ENCODE measurements around the gene SHCBP1.

The SHCBP1 gene

DNA sequence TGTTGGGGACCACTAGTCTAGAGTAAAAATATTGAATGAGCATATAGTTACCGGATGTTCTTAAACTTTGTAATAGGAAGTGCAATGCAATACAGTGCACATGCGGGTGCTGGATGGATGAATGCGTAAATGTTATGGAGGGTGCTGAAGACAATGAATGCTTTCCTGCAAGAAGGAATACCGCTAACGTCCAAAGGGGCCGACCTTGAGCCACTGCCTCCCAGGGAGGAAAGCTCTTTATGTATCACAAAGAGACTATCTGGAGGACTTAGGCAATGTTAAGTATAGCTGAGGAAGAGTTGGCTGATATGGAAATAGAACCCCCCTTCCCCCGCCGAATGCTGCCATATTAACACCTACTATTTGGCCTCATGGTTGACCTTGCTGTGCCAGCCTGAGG lies 27.5 kb upstream of the SHCBP1 start:
- TF ChIP-seq, protein P1, sequence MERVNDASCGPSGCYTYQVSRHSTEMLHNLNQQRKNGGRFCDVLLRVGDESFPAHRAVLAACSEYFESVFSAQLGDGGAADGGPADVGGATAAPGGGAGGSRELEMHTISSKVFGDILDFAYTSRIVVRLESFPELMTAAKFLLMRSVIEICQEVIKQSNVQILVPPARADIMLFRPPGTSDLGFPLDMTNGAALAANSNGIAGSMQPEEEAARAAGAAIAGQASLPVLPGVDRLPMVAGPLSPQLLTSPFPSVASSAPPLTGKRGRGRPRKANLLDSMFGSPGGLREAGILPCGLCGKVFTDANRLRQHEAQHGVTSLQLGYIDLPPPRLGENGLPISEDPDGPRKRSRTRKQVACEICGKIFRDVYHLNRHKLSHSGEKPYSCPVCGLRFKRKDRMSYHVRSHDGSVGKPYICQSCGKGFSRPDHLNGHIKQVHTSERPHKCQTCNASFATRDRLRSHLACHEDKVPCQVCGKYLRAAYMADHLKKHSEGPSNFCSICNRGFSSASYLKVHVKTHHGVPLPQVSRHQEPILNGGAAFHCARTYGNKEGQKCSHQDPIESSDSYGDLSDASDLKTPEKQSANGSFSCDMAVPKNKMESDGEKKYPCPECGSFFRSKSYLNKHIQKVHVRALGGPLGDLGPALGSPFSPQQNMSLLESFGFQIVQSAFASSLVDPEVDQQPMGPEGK (CRISPR knock-in tag; IDR thresholded peaks at IDR 0.05; ENCODE audit: borderline replicate concordance), result no peak
- no peak for TF ChIP-seq ZNF8 (CRISPR knock-in tag; IDR thresholded peaks at IDR 0.05)
- peak; percentile 45; the same call in 2 of the 3 replicates for ATAC-seq

DNA sequence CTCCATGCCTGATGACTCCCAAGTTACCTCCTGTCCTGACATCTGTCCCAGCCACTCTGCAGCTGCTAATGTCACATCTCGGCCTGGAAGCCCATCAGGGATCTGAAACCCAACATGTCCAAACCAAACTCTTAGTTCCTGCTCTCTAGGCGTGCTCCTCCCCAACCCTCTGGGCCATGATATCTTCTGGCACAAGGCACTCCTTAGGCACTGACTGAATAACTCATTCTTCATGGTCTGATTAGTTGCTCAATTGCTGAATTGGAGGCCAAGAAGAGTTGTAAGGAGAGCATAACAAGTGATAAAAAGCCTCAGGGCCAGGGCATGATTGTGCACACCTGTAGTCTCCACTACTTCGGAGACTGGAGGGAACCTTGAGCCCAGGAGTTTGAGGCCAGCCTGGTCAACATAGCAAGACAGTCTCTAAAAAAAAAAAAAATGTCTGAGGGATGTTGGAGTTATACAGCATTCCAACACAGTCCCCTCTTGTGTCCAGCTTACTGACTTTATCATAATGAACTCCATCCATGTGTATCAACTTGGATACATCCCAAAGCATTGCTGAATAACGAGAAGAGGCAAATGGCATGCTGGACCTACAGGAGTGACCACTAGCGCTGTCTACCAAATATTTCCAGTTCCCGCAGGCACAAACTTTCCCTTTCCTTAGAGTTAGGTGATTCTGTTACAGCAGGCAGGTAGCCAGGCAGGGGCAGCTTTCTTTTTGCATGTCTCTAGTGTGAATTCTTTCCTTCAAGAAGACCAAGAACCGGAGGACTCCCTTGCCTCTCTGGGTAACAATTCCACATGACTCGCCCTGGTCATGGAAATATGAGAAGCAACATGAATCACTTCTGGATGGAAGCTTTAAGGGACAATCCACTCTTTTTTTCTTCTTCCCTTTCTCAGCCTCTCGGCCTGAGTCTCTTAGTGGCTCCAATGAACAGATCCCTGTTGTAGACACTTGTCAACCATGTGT lies 18.1 kb upstream of the SHCBP1 start:
- peak; percentile 65 for ATAC-seq
- no peak for TF ChIP-seq SNAI2 (CRISPR knock-in tag; IDR thresholded peaks at IDR 0.05)
- TF ChIP-seq, protein P2, sequence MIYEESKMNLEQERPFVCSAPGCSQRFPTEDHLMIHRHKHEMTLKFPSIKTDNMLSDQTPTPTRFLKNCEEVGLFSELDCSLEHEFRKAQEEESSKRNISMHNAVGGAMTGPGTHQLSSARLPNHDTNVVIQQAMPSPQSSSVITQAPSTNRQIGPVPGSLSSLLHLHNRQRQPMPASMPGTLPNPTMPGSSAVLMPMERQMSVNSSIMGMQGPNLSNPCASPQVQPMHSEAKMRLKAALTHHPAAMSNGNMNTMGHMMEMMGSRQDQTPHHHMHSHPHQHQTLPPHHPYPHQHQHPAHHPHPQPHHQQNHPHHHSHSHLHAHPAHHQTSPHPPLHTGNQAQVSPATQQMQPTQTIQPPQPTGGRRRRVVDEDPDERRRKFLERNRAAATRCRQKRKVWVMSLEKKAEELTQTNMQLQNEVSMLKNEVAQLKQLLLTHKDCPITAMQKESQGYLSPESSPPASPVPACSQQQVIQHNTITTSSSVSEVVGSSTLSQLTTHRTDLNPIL (CRISPR knock-in tag; IDR thresholded peaks at IDR 0.05; ENCODE audit: low read depth), result no peak
- TF ChIP-seq ZNF565 (CRISPR knock-in tag; conservative IDR thresholded peaks at IDR 0.05; ENCODE audit: low read depth), result no peak
- TF ChIP-seq, protein P3, sequence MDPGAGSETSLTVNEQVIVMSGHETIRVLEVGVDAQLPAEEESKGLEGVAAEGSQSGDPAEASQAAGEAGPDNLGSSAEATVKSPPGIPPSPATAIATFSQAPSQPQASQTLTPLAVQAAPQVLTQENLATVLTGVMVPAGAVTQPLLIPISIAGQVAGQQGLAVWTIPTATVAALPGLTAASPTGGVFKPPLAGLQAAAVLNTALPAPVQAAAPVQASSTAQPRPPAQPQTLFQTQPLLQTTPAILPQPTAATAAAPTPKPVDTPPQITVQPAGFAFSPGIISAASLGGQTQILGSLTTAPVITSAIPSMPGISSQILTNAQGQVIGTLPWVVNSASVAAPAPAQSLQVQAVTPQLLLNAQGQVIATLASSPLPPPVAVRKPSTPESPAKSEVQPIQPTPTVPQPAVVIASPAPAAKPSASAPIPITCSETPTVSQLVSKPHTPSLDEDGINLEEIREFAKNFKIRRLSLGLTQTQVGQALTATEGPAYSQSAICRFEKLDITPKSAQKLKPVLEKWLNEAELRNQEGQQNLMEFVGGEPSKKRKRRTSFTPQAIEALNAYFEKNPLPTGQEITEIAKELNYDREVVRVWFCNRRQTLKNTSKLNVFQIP (CRISPR knock-in tag; IDR thresholded peaks at IDR 0.05; ENCODE audit: borderline replicate concordance, low read depth), result no peak
- no peak for TF ChIP-seq ZNF8 (CRISPR knock-in tag; IDR thresholded peaks at IDR 0.05)
- TF ChIP-seq, protein P4, sequence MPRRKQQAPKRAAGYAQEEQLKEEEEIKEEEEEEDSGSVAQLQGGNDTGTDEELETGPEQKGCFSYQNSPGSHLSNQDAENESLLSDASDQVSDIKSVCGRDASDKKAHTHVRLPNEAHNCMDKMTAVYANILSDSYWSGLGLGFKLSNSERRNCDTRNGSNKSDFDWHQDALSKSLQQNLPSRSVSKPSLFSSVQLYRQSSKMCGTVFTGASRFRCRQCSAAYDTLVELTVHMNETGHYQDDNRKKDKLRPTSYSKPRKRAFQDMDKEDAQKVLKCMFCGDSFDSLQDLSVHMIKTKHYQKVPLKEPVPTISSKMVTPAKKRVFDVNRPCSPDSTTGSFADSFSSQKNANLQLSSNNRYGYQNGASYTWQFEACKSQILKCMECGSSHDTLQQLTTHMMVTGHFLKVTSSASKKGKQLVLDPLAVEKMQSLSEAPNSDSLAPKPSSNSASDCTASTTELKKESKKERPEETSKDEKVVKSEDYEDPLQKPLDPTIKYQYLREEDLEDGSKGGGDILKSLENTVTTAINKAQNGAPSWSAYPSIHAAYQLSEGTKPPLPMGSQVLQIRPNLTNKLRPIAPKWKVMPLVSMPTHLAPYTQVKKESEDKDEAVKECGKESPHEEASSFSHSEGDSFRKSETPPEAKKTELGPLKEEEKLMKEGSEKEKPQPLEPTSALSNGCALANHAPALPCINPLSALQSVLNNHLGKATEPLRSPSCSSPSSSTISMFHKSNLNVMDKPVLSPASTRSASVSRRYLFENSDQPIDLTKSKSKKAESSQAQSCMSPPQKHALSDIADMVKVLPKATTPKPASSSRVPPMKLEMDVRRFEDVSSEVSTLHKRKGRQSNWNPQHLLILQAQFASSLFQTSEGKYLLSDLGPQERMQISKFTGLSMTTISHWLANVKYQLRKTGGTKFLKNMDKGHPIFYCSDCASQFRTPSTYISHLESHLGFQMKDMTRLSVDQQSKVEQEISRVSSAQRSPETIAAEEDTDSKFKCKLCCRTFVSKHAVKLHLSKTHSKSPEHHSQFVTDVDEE (CRISPR knock-in tag; IDR thresholded peaks at IDR 0.05), result no peak
- TF ChIP-seq, protein P1 (CRISPR knock-in tag; IDR thresholded peaks at IDR 0.05; ENCODE audit: borderline replicate concordance), result no peak

DNA sequence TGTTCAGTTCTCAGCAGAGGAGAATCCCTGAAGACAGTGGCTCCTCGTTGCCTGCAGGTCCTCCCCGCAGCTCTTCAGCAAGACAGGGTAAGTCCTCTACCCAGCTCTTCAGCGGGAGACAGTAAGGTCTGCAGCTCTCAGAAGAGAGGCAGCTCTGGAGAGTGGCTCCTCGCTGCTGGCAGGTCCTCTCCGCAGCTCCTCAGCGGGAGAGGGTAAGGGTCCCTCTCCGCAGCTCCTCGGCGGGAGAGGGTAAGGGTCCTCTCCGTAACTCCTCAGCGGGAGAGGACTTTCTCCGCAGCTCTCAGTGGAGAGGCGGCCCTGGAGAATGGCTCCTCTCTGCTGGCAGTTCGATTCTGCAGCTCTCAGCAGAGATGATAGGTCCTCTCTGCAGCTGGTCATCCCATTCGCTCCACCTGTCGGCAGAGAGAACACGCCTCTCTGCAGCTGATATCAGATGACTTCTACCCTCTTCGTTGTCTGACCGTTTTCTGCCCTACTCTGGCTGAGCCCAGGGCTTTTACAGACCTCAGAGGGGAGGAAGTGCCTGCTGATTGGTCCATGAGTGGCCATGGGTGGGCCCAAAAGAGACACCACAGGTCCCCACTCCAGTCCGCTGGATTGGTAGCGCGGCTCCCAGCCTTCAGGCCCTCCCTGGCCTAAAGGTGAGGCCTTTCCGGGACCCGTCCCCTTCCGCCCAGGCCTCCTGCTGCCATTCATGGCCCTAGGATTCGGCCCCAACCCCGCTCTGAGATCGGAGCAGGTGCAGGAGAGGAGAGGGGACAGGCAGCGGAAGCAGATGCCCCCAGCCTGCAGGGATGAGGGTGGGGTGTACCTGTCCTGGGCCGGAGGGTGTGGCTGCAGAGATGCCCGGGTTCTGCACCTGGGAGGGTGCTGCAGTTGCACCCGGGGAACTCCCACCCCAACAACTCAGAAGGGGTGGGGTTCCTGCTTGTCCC lies 11.9 kb upstream of the SHCBP1 start:
- no peak for TF ChIP-seq ZNF70 (CRISPR knock-in tag; IDR thresholded peaks at IDR 0.05)
- TF ChIP-seq RARB (CRISPR knock-in tag; IDR thresholded peaks at IDR 0.05), result no peak
- TF ChIP-seq ZFP3 (CRISPR knock-in tag; IDR thresholded peaks at IDR 0.05), result no peak
- no peak for TF ChIP-seq BACH2 (CRISPR knock-in tag; IDR thresholded peaks at IDR 0.05; ENCODE audit: borderline replicate concordance)
- TF ChIP-seq SNAI2 (CRISPR knock-in tag; IDR thresholded peaks at IDR 0.05), result no peak
- ATAC-seq, result no peak

DNA sequence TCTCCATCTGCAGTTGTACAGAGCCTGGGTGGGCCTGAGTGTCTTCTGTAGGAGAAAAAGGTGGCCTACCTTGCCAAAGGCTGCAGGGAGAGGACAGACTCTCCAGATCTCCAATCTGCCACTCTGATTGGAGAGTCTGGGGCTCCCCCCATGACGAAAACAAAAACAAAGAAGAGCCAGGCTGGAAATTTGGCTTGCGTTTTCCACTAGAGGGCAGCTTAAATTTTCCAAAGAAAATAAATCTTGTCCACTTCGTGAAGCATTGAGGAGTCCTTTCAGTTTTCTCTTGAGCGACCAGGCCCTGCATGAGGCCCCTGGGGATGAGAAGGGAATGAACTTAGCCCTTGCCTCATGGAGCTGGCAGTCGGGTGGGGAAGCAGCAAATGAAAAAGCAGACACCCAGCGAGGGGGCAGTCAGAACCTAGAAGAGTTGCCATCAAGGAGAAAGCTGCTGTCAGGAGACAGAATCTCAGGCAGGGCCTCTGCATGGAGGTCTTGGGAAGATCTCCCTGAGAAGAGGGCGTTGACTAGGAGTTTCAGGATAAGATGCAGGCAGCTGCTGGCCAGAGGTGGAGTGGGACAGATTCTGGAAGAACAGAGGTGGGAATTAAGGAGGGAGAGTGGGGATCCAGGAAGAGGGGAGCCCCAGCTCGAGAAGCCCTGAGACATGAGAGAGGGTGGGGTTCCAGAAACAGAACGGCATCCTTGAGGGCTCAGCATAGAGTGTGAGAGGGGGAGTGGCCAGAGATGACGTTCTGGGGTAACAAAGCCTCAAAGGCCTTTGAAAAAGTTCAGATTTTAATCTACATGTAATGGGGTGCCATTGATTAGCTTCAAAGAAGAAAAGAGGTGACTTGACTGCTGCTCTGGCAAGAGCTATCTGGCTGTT lies 8.4 kb upstream of the SHCBP1 start:
- TF ChIP-seq ZNF565 (CRISPR knock-in tag; conservative IDR thresholded peaks at IDR 0.05; ENCODE audit: low read depth) (no peak), RARB (CRISPR knock-in tag; IDR thresholded peaks at IDR 0.05) (no peak), CSDC2 (CRISPR knock-in tag; IDR thresholded peaks at IDR 0.05) (no peak)
- peak; percentile 82 for ATAC-seq
